GM20000 (cell line): ENCODE measurements around the gene RANBP9.
A peak's percentile ranks its signal among the peaks of the same experiment; 100 is the strongest.

Experiments
- DNase-seq: peaks from one replicate; pipeline ENCODE4 v3.0.0; 2012; ENCODE audit warnings: low spot score
- CTCF ChIP-seq: IDR thresholded peaks from 2 replicates; pipeline ENCODE4 v1.5.1; 2012; ENCODE audit warnings: mild to moderate bottlenecking, control low read depth; ENCODE audit errors: extremely low read depth, missing control alignments

Gene RANBP9

GRCh38 chr6:13671548-13672127 is 40.0 kb downstream of the RANBP9 start:
- no peak for DNase-seq
- no peak for TF ChIP-seq CTCF

GRCh38 chr6:13669476-13669875 is 42.2 kb downstream of the RANBP9 start:
- no peak for DNase-seq
- no peak for TF ChIP-seq CTCF

- peak; percentile 3 for DNase-seq
- TF ChIP-seq CTCF = no peak
These were observed 43.2 kb downstream of the RANBP9 start for GRCh38 chr6:13668291-13668928.

- DNase-seq = no peak
- no peak for TF ChIP-seq CTCF
These were observed 44.0 kb downstream of the RANBP9 start for GRCh38 chr6:13667655-13668054.

GRCh38 chr6:13666194-13667105 is 45.2 kb downstream of the RANBP9 start:
- DNase-seq = no peak
- TF ChIP-seq CTCF = no peak

GRCh38 chr6:13664703-13665352 is 46.8 kb downstream of the RANBP9 start:
- no peak for TF ChIP-seq CTCF
- DNase-seq = no peak

GRCh38 chr6:13663986-13664385 is 47.6 kb downstream of the RANBP9 start:
- TF ChIP-seq CTCF = no peak
- no peak for DNase-seq
